GM23338 (cell line): ENCODE measurements around the gene INO80. TPM values are rescaled to one million over a fixed set of nuclear protein-coding genes. Genes with fewer than 3 reads are reported as not detected.

Experiments used
- ATAC-seq: fragments of 200-7000 bp; cut with Tn5 transposase; 3 replicates; pipeline ENCODE4 v1.9.1; 2020
- DNase-seq: peaks from one replicate; pipeline ENCODE4 v3.0.0-alpha.2; 2015; ENCODE audit warnings: low spot score
- H2AFZ ChIP-seq: fragments of 200-600 bp; sonication (generic); 2 replicates; pipeline ENCODE4 v1.8.0; 2016; ENCODE audit warnings: antibody characterized with exemption, mild to moderate bottlenecking, moderate library complexity
- H3F3A ChIP-seq: fragments of 200-600 bp; sonication (generic); replicated peaks from 2 replicates; pipeline ENCODE4 v1.8.0; 2017; ENCODE audit warnings: antibody characterized with exemption, mixed run types, low read depth
- H3K27ac ChIP-seq: fragments of 200-600 bp; sonication (generic); 2 replicates; pipeline ENCODE4 v1.6.1; 2016; ENCODE audit warnings: low read depth
- H3K27me3 ChIP-seq: fragments of 200-600 bp; sonication (generic); 2 replicates; pipeline ENCODE4 v1.8.0; 2016; ENCODE audit warnings: mild to moderate bottlenecking, mixed run types, moderate library complexity; ENCODE audit not compliant: insufficient read depth
- H3K36me3 ChIP-seq: fragments of 200-600 bp; sonication (generic); 2 replicates; pipeline ENCODE4 v1.8.0; 2016; ENCODE audit warnings: mild to moderate bottlenecking; ENCODE audit not compliant: insufficient read depth
- H3K4me1 ChIP-seq: fragments of 200-600 bp; sonication (generic); 2 replicates; pipeline ENCODE4 v1.8.0; 2016; ENCODE audit warnings: mild to moderate bottlenecking, moderate library complexity; ENCODE audit not compliant: insufficient read depth
- H3K4me2 ChIP-seq: fragments of 200-600 bp; sonication (generic); 2 replicates; pipeline ENCODE4 v1.7.1; 2017; ENCODE audit warnings: mixed run types
- H3K4me3 ChIP-seq: fragments of 200-600 bp; sonication (generic); 2 replicates; pipeline ENCODE4 v1.6.1; 2016; ENCODE audit warnings: mixed run types
- H3K79me2 ChIP-seq: fragments of 200-600 bp; sonication (generic); replicated peaks from 2 replicates; pipeline ENCODE4 v1.8.0; 2017; ENCODE audit warnings: mild to moderate bottlenecking; ENCODE audit not compliant: insufficient read depth
- H3K9me2 ChIP-seq: fragments of 200-600 bp; sonication (generic); 2 replicates; pipeline ENCODE4 v1.8.0; 2017; ENCODE audit not compliant: insufficient read depth
- H4K20me1 ChIP-seq: fragments of 200-600 bp; sonication (generic); replicated peaks from 2 replicates; pipeline ENCODE4 v1.8.0; 2017; ENCODE audit warnings: mild to moderate bottlenecking; ENCODE audit not compliant: insufficient read depth
- H3K27ac Mint-ChIP-seq: 2 replicates; pipeline ENCODE4 v1.8.0; 2020; ENCODE audit warnings: inconsistent platforms, mild to moderate bottlenecking, moderate library complexity, mixed read lengths
- H3K27me3 Mint-ChIP-seq: 3 replicates; pipeline ENCODE4 v1.8.0; 2022; ENCODE audit warnings: low read depth, mild to moderate bottlenecking, moderate library complexity, mixed read lengths, inconsistent platforms; ENCODE audit not compliant: insufficient read depth, poor library complexity
- H3K36me3 Mint-ChIP-seq: 3 replicates; pipeline ENCODE4 v1.8.0; 2021; ENCODE audit warnings: low read depth, mild to moderate bottlenecking, inconsistent platforms, moderate library complexity, mixed read lengths
- H3K4me1 Mint-ChIP-seq: 3 replicates; pipeline ENCODE4 v1.8.0; 2020; ENCODE audit warnings: mild to moderate bottlenecking, inconsistent platforms, mixed read lengths
- H3K4me3 Mint-ChIP-seq: 3 replicates; pipeline ENCODE4 v1.8.0; 2021; ENCODE audit warnings: moderate library complexity, mild to moderate bottlenecking, inconsistent platforms, mixed read lengths
- H3K9me3 Mint-ChIP-seq: 3 replicates; pipeline ENCODE4 v1.8.0; 2020; ENCODE audit warnings: moderate library complexity, mild to moderate bottlenecking, inconsistent platforms, mixed read lengths
- CREB1 ChIP-seq: fragments of 250-450 bp; sonication (Bioruptor Pico); IDR thresholded peaks from 2 replicates; pipeline ENCODE4 v1.5.0; 2020; ENCODE audit warnings: low read depth, mild to moderate bottlenecking, moderate library complexity
- ETS1 ChIP-seq: IDR thresholded peaks from 2 replicates; pipeline ENCODE4 v1.6.1; 2016; ENCODE audit warnings: antibody characterized with exemption
- POLR2AphosphoS5 ChIP-seq: IDR thresholded peaks from 2 replicates; pipeline ENCODE4 v1.6.1; 2016; ENCODE audit warnings: antibody characterized with exemption, low read depth
- REST ChIP-seq: IDR thresholded peaks from one replicate; pipeline ENCODE4 v1.6.1; 2018; ENCODE audit warnings: antibody characterized with exemption; ENCODE audit not compliant: unreplicated experiment
- polyA plus RNA-seq: library from polyadenylated mRNA; unstranded; fragments of >200 nt; fragmentation: Nextera tagmentation; extraction: Ambion mirVana; gene quantifications from 2 replicates; pipeline ENCODE4 v1.2.1, GENCODE V29; 2016
- total RNA-seq: library from RNA; depleted of rRNA; stranded (reverse); fragments of >200 nt; shearing (Covaris generic); gene quantifications from 2 replicates; pipeline ENCODE4 v1.2.3, GENCODE V29; 2014

INO80 gene
- total and polyA plus RNA-seq, 2 experiments from 2014 or later: 6.5 to 24.9 TPM

GRCh38 chr15:41024885-41025284 is 91.2 kb downstream of the INO80 start:
- Histone ChIP-seq H3F3A (no peaks in the 10 kb centered on the region; the same call in 1 of the 2 replicates), H3K79me2 (no peaks in the 10 kb centered on the region), H3K4me3 (no peak overlapping the region), H3K27ac (no peak overlapping the region), H3K4me1 (no peaks in the 10 kb centered on the region), H3K4me2 (no peak overlapping the region), H3K27me3 (no peaks in the 10 kb centered on the region), H3K36me3 (peaks cover 29% of the 10 kb centered on the region), H4K20me1 (peaks cover 14% of the 10 kb centered on the region; the same call in 1 of the 2 replicates), H3K9me2 (no peaks in the 10 kb centered on the region), H2AFZ (no peak overlapping the region)
- no peak for ATAC-seq
- Mint-ChIP-seq H3K4me3 (no peak overlapping the region), H3K36me3 (peaks cover 27% of the 10 kb centered on the region), H3K27me3 (no peaks in the 10 kb centered on the region), H3K27ac (no peak overlapping the region), H3K4me1 (no peaks in the 10 kb centered on the region), H3K9me3 (no peaks in the 10 kb centered on the region)
- no peak for TF ChIP-seq POLR2AphosphoS5
- DNase-seq: no peak

- ATAC-seq: no peak
- H3K27ac ChIP-seq: no peak overlapping the region
Observed at GRCh38 chr15:41024131-41024530, 91.9 kb downstream of the INO80 start.

More at GRCh38 chr15:41024131-41024530, 91.9 kb downstream of the INO80 start:
- H3K27ac Mint-ChIP-seq: no peak overlapping the region
- Histone ChIP-seq H3K9me2 (no peaks in the 10 kb centered on the region), H3K79me2 (no peaks in the 10 kb centered on the region), H3K36me3 (peaks cover 29% of the 10 kb centered on the region), H3K4me3 (no peak overlapping the region), H3F3A (no peaks in the 10 kb centered on the region; the same call in 1 of the 2 replicates), H3K4me1 (no peaks in the 10 kb centered on the region), H2AFZ (no peak overlapping the region), H3K4me2 (no peak overlapping the region), H4K20me1 (peaks cover 22% of the 10 kb centered on the region; the same call in 1 of the 2 replicates), H3K27me3 (no peaks in the 10 kb centered on the region)
- H3K4me3 Mint-ChIP-seq: no peak overlapping the region
- H3K36me3 Mint-ChIP-seq: peaks cover 30% of the 10 kb centered on the region
- no peak for DNase-seq
- TF ChIP-seq REST: no peak
- no peak for TF ChIP-seq ETS1
- TF ChIP-seq CREB1: no peak
- H3K9me3 Mint-ChIP-seq: no peaks in the 10 kb centered on the region
- no peaks in the 10 kb centered on the region for H3K27me3 Mint-ChIP-seq
- H3K4me1 Mint-ChIP-seq: no peaks in the 10 kb centered on the region
